Astrocyte (in vitro differentiated cells and primary cell): ENCODE measurements around the gene GABPB1. TPM values are rescaled to one million over a fixed set of nuclear protein-coding genes. Genes with fewer than 3 reads are reported as not detected.

Source experiments
- DNase-seq: peaks from one replicate; pipeline ENCODE4 v3.0.0-alpha.2; 2010; ENCODE audit warnings: low read depth
- FAIRE-seq: peaks from 2 replicates; lab custom pipeline; 2011; peaks lifted over from hg19 to GRCh38; lab: Jason Lieb, UNC
- H2AFZ ChIP-seq: 2 replicates; pipeline ENCODE4 v1.6.0; 2012; ENCODE audit warnings: low read depth, low read length, inconsistent platforms
- H3K27ac ChIP-seq: 2 replicates; pipeline ENCODE4 v1.5.1; 2011; ENCODE audit warnings: low read depth, low read length, inconsistent platforms
- H3K27me3 ChIP-seq: 2 replicates; pipeline ENCODE4 v1.6.0; 2011; ENCODE audit warnings: low read length, inconsistent platforms; ENCODE audit not compliant: insufficient read depth
- H3K36me3 ChIP-seq: 2 replicates; pipeline ENCODE4 v1.5.1; 2011; ENCODE audit warnings: low read length, inconsistent platforms; ENCODE audit not compliant: insufficient read depth
- H3K4me1 ChIP-seq: 2 replicates; pipeline ENCODE4 v1.5.1; 2011; ENCODE audit warnings: low read length, inconsistent platforms; ENCODE audit not compliant: insufficient read depth
- H3K4me2 ChIP-seq: 2 replicates; pipeline ENCODE4 v1.6.0; 2012; ENCODE audit warnings: low read length, inconsistent platforms
- H3K4me3 ChIP-seq: 2 replicates; pipeline ENCODE4 v1.5.1; 2011; ENCODE audit warnings: low read depth, mild to moderate bottlenecking, low read length, inconsistent platforms; ENCODE audit not compliant: insufficient read depth
- H3K79me2 ChIP-seq: 2 replicates; pipeline ENCODE4 v1.6.0; 2012; ENCODE audit warnings: mild to moderate bottlenecking, low read length, inconsistent platforms; ENCODE audit not compliant: insufficient read depth
- H3K9ac ChIP-seq: 2 replicates; pipeline ENCODE4 v1.6.0; 2012; ENCODE audit warnings: mild to moderate bottlenecking, low read length, inconsistent platforms
- H3K9me3 ChIP-seq: 2 replicates; pipeline ENCODE4 v1.5.1; 2012; ENCODE audit warnings: low read depth, mild to moderate bottlenecking, low read length, inconsistent platforms; ENCODE audit not compliant: insufficient read depth
- H4K20me1 ChIP-seq: 2 replicates; pipeline ENCODE4 v1.6.0; 2012; ENCODE audit warnings: low read length, inconsistent platforms; ENCODE audit not compliant: insufficient read depth
- H3K27ac Mint-ChIP-seq: one replicate; pipeline ENCODE4 v1.8.0; 2021; ENCODE audit warnings: mild to moderate bottlenecking, mixed read lengths; ENCODE audit not compliant: unreplicated experiment
- H3K27me3 Mint-ChIP-seq: one replicate; pipeline ENCODE4 v1.8.0; 2021; ENCODE audit warnings: low read depth, mixed read lengths; ENCODE audit not compliant: unreplicated experiment
- H3K36me3 Mint-ChIP-seq: one replicate; pipeline ENCODE4 v1.8.0; 2021; ENCODE audit warnings: low read depth, mixed read lengths; ENCODE audit not compliant: unreplicated experiment
- H3K4me1 Mint-ChIP-seq: one replicate; pipeline ENCODE4 v1.8.0; 2021; ENCODE audit warnings: low read depth, mixed read lengths; ENCODE audit not compliant: unreplicated experiment
- H3K4me3 Mint-ChIP-seq: one replicate; pipeline ENCODE4 v1.8.0; 2021; ENCODE audit warnings: mild to moderate bottlenecking, moderate library complexity, mixed read lengths; ENCODE audit not compliant: unreplicated experiment
- H3K9me3 Mint-ChIP-seq: one replicate; pipeline ENCODE4 v1.8.0; 2021; ENCODE audit warnings: mild to moderate bottlenecking, mixed read lengths; ENCODE audit not compliant: unreplicated experiment
- CTCF ChIP-seq: IDR thresholded peaks from 2 replicates; pipeline ENCODE4 v1.5.1; 2011; ENCODE audit warnings: low read depth, mild to moderate bottlenecking, inconsistent platforms, low read length, moderate library complexity; ENCODE audit not compliant: insufficient read depth
- EZH2 ChIP-seq: IDR thresholded peaks from 2 replicates; pipeline ENCODE4 v1.6.1; 2012; ENCODE audit warnings: mild to moderate bottlenecking, low read length, inconsistent platforms; ENCODE audit not compliant: insufficient read depth
- total RNA-seq: library from RNA; stranded (reverse); gene quantifications from 2 replicates; pipeline ENCODE4 v1.2.1, GENCODE V29; 2021

Gene GABPB1
- total RNA-seq, 1 donor from 2014 or later = 33.5 TPM

GRCh38 chr15:50257332-50257731 is 97.7 kb downstream of the GABPB1 start:
- no peak overlapping the region for H3K4me2 ChIP-seq
- H3K9me3 ChIP-seq = no peaks in the 10 kb centered on the region
- no peaks in the 10 kb centered on the region for H3K27me3 ChIP-seq
- no peak for DNase-seq
- Mint-ChIP-seq H3K9me3 (peaks cover 2% of the 10 kb centered on the region), H3K27me3 (peaks cover 7% of the 10 kb centered on the region), H3K4me1 (no peaks in the 10 kb centered on the region), H3K36me3 (no peaks in the 10 kb centered on the region), H3K4me3 (no peak overlapping the region), H3K27ac (no peak overlapping the region)
- no peak for TF ChIP-seq CTCF
- TF ChIP-seq EZH2 = no peak
- H3K27ac ChIP-seq = no peak overlapping the region
- H3K4me1 ChIP-seq = peaks cover 3% of the 10 kb centered on the region
- no peaks in the 10 kb centered on the region for H4K20me1 ChIP-seq
- no peak overlapping the region for H3K4me3 ChIP-seq
- FAIRE-seq = no peak
- H3K9ac ChIP-seq = no peak overlapping the region
- H3K79me2 ChIP-seq = no peaks in the 10 kb centered on the region
- no peaks in the 10 kb centered on the region for H3K36me3 ChIP-seq
- H2AFZ ChIP-seq = no peak overlapping the region

DNA sequence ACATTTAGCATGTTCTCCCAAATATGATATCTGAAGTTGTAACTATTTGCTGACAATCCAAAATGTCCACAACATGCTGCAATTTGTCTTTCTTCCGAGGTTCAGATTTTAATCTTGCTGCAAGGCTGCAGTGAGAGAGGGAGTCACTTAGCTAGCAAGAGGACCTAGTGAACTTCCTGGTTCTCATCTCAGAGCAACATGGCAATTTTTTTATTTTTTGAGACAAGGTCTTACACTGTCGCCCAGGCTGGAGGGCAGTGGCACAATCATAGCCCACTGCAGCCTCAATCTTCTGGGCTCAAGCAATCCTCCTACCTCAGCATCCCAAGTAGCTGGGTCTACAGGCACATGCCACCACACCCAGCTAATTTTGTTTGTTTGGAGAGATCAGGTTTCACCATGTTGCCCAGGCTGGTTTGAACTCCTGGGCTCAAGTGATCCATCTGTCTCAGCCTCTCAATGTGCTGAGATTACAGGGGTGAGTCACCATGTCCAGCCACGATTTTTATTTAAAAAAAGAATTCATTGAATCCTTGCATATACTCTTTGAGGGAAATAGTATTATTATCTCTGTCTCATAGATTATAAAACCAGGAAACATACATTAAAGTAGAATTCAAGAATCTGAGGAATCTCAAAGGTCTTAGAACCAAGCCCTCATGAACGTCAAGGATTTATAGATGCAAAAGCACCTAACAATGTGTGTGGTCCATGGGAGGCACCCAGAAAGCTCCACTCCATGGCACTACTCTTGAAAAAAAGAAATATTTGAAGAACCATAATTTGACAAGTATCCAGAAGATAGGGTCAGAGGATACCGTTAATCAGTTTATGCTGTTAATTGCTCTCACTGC is 98.6 kb downstream of the GABPB1 start:
- no peak overlapping the region for H2AFZ ChIP-seq
- no peak overlapping the region for H3K27ac ChIP-seq
- H3K27ac Mint-ChIP-seq = no peak overlapping the region
- no peak overlapping the region for H3K4me3 Mint-ChIP-seq
- no peak overlapping the region for H3K4me3 ChIP-seq
- no peak for FAIRE-seq
- H4K20me1 ChIP-seq = no peaks in the 10 kb centered on the region
- H3K4me1 ChIP-seq = peaks cover 3% of the 10 kb centered on the region
- peaks cover 7% of the 10 kb centered on the region for H3K27me3 Mint-ChIP-seq
- no peaks in the 10 kb centered on the region for H3K79me2 ChIP-seq
- H3K9me3 Mint-ChIP-seq = peaks cover 2% of the 10 kb centered on the region
- no peaks in the 10 kb centered on the region for H3K4me1 Mint-ChIP-seq
- TF ChIP-seq EZH2 = no peak
- no peak for TF ChIP-seq CTCF
- H3K4me2 ChIP-seq = no peak overlapping the region
- H3K27me3 ChIP-seq = no peaks in the 10 kb centered on the region
- DNase-seq = peak; percentile 75
- no peaks in the 10 kb centered on the region for H3K9me3 ChIP-seq
- no peak overlapping the region for H3K9ac ChIP-seq
- H3K36me3 ChIP-seq = no peaks in the 10 kb centered on the region
- no peaks in the 10 kb centered on the region for H3K36me3 Mint-ChIP-seq

DNA sequence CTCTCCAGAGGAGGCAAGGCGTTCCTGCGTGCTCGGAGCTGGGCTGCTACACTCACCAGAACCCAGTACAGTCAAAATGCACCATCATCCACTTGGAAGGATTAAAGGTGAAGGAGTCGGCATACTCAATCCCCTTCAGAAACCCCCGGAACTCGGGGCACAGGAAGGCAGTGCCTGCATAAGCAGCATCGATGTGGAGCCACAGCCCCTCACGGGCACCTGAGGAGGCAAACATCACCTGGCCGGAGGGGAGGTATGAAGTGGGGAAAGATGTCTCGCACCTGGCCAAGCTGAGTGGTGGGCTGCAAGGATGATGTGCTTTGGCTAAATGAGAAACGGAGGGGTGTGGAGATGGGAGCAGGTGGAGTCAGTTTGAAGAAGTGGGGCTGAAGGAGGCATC is 102.4 kb downstream of the GABPB1 start:
- Histone ChIP-seq H2AFZ (no peak overlapping the region), H3K79me2 (no peaks in the 10 kb centered on the region), H3K27me3 (peaks cover 10% of the 10 kb centered on the region), H3K4me2 (no peak overlapping the region), H3K36me3 (no peaks in the 10 kb centered on the region), H4K20me1 (no peaks in the 10 kb centered on the region), H3K9me3 (no peaks in the 10 kb centered on the region), H3K9ac (no peak overlapping the region), H3K4me3 (no peak overlapping the region), H3K27ac (no peak overlapping the region), H3K4me1 (no peaks in the 10 kb centered on the region)
- no peaks in the 10 kb centered on the region for H3K36me3 Mint-ChIP-seq
- DNase-seq (no peak), FAIRE-seq (no peak)
- no peak overlapping the region for H3K4me3 Mint-ChIP-seq
- H3K4me1 Mint-ChIP-seq = peaks cover 6% of the 10 kb centered on the region
- H3K27ac Mint-ChIP-seq = no peak overlapping the region
- H3K27me3 Mint-ChIP-seq = peaks cover 7% of the 10 kb centered on the region
- peaks cover 2% of the 10 kb centered on the region for H3K9me3 Mint-ChIP-seq
- TF ChIP-seq CTCF (no peak), EZH2 (no peak)
